Keratinocyte (primary cell): Measurements from ENCODE around the gene ZIC4. TPM values are rescaled to one million over a fixed set of nuclear protein-coding genes. Genes with fewer than 3 reads are reported as not detected.

ENCODE experiments used
- DNase-seq: peaks from one replicate; pipeline ENCODE4 v3.0.0-alpha.2; 2011; ENCODE audit warnings: low read depth, missing footprints, low spot score
- FAIRE-seq: peaks from 2 replicates; lab custom pipeline; 2011; peaks lifted over from hg19 to GRCh38; lab: Jason Lieb, UNC
- H2AFZ ChIP-seq: 2 replicates; pipeline ENCODE4 v1.6.0; 2012; ENCODE audit warnings: low read length, control low read depth, inconsistent platforms; ENCODE audit not compliant: control insufficient read depth
- H3K27ac ChIP-seq: 2 replicates; pipeline ENCODE4 v1.5.1; 2011; ENCODE audit warnings: low read length; ENCODE audit not compliant: control insufficient read depth, insufficient read depth
- H3K27me3 ChIP-seq: 3 replicates; pipeline ENCODE4 v1.6.0; 2011; ENCODE audit warnings: low read length; ENCODE audit not compliant: control insufficient read depth, insufficient read depth; ENCODE audit errors: extremely low read depth
- H3K36me3 ChIP-seq, 2 experiments: 2 replicates in 1 of 2; 3 replicates in 1 of 2; pipeline ENCODE4 v1.5.1; 2011; ENCODE audit warnings: low read length in 2 of 2, mild to moderate bottlenecking in 1 of 2; ENCODE audit not compliant: control insufficient read depth in 2 of 2, insufficient read depth in 2 of 2; ENCODE audit errors: extremely low read depth in 1 of 2
- H3K4me1 ChIP-seq: 3 replicates; pipeline ENCODE4 v1.5.1; 2011; ENCODE audit warnings: low read length; ENCODE audit not compliant: control insufficient read depth, insufficient read depth; ENCODE audit errors: extremely low read depth
- H3K4me2 ChIP-seq: 3 replicates; pipeline ENCODE4 v1.6.0; 2011; ENCODE audit warnings: low read depth, low read length; ENCODE audit not compliant: control insufficient read depth, insufficient read depth; ENCODE audit errors: extremely low read depth
- H3K4me3 ChIP-seq, 3 experiments: fragments of 200-600 bp in 1 of 3; sonication (generic) in 1 of 3; 2 replicates in 2 of 3; 3 replicates in 1 of 3; pipeline ENCODE4 v1.5.1; 2011 to 2016; ENCODE audit warnings: low read length in 3 of 3, mild to moderate bottlenecking in 3 of 3, control low read depth in 2 of 3, inconsistent platforms in 1 of 3, low read depth in 1 of 3, mixed read lengths in 1 of 3, mixed run types in 1 of 3, moderate library complexity in 1 of 3; ENCODE audit not compliant: control insufficient read depth in 2 of 3, insufficient read depth in 2 of 3; ENCODE audit errors: extremely low read depth in 1 of 3
- H3K79me2 ChIP-seq: 2 replicates; pipeline ENCODE4 v1.6.0; 2012; ENCODE audit warnings: low read length; ENCODE audit not compliant: control insufficient read depth, insufficient read depth
- H3K9ac ChIP-seq: 3 replicates; pipeline ENCODE4 v1.6.0; 2011; ENCODE audit warnings: low read length; ENCODE audit not compliant: control insufficient read depth, insufficient read depth; ENCODE audit errors: extremely low read depth
- H3K9me1 ChIP-seq: 3 replicates; pipeline ENCODE4 v1.6.0; 2011; ENCODE audit warnings: low read length; ENCODE audit not compliant: control insufficient read depth, insufficient read depth; ENCODE audit errors: extremely low read depth
- H3K9me3 ChIP-seq: 2 replicates; pipeline ENCODE4 v1.5.1; 2012; ENCODE audit warnings: low read depth, low read length; ENCODE audit not compliant: control insufficient read depth
- H4K20me1 ChIP-seq: 3 replicates; pipeline ENCODE4 v1.6.0; 2011; ENCODE audit warnings: low read length; ENCODE audit not compliant: control insufficient read depth, insufficient read depth; ENCODE audit errors: extremely low read depth
- EZH2 ChIP-seq: IDR thresholded peaks from one replicate; pipeline ENCODE4 v1.6.1; 2012; ENCODE audit warnings: inconsistent platforms, mild to moderate bottlenecking, low read length, moderate library complexity
- dilution Hi-C: fragments of 300-500 bp; cut with MboI; formaldehyde crosslinking; loops from one replicate; pipeline ENCODE4 v1.7.0; 2020; ENCODE audit warnings: low sequenced_read_pairs; ENCODE audit not compliant: extremely low pct_ligation_motif_present
- polyA plus RNA-seq, 5 experiments: library from polyadenylated mRNA; depleted of rRNA in 3 of 5; stranded (reverse) in 3 of 5; stranded (forward) in 1 of 5; unstranded in 1 of 5; fragments of >200 nt; gene quantifications; 1 replicate in 1 of 5; 2 replicates in 3 of 5; 3 replicates in 1 of 5; pipeline versions ENCODE4 v1.2.1 to v1.2.3, GENCODE V29; 2011 to 2012; ENCODE audit warnings: missing spikeins in 2 of 5, low read depth in 1 of 5, low replicate concordance in 1 of 5
- TF ChIP-seq, protein P1 (sequence below), 3 experiments: IDR thresholded peaks in 1 of 3; conservative IDR thresholded peaks in 1 of 3; optimal IDR thresholded peaks in 1 of 3; 2 replicates in 2 of 3; 3 replicates in 1 of 3; pipeline versions ENCODE3 to v1.5.1; 2011; ENCODE audit warnings: low read length in 3 of 3, mild to moderate bottlenecking in 3 of 3, moderate library complexity in 2 of 3, control low read depth in 1 of 3, inconsistent platforms in 1 of 3; ENCODE audit not compliant: insufficient read depth in 2 of 3; ENCODE audit errors: extremely low read depth in 1 of 3

The ZIC4 gene
- polyA plus RNA-seq, 1 donor (not counting 4 experiments of a cell fraction or from before 2014, with no cell fraction given) = not detected

- no peak for DNase-seq
- Histone ChIP-seq H4K20me1 (no peaks in the 10 kb centered on the region), H3K4me3 (no peak overlapping the region), H3K9me1 (no peaks in the 10 kb centered on the region), H3K4me1 (no peaks in the 10 kb centered on the region), H2AFZ (no peak overlapping the region), H3K4me2 (no peak overlapping the region), H3K27ac (no peak overlapping the region), H3K79me2 (no peaks in the 10 kb centered on the region), H3K27me3 (peaks cover 51% of the 10 kb centered on the region), H3K9me3 (no peaks in the 10 kb centered on the region), H3K36me3 (no peaks in the 10 kb centered on the region), H3K9ac (no peak overlapping the region)
- no peak for TF ChIP-seq EZH2
- TF ChIP-seq, protein P1, sequence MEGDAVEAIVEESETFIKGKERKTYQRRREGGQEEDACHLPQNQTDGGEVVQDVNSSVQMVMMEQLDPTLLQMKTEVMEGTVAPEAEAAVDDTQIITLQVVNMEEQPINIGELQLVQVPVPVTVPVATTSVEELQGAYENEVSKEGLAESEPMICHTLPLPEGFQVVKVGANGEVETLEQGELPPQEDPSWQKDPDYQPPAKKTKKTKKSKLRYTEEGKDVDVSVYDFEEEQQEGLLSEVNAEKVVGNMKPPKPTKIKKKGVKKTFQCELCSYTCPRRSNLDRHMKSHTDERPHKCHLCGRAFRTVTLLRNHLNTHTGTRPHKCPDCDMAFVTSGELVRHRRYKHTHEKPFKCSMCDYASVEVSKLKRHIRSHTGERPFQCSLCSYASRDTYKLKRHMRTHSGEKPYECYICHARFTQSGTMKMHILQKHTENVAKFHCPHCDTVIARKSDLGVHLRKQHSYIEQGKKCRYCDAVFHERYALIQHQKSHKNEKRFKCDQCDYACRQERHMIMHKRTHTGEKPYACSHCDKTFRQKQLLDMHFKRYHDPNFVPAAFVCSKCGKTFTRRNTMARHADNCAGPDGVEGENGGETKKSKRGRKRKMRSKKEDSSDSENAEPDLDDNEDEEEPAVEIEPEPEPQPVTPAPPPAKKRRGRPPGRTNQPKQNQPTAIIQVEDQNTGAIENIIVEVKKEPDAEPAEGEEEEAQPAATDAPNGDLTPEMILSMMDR (optimal IDR thresholded peaks at IDR 0.05 in 1 of 3, IDR thresholded peaks at IDR 0.05 in 1 of 3, conservative IDR thresholded peaks at IDR 0.05 in 1 of 3; ENCODE audit: extremely low read depth in 1 of 3, insufficient read depth in 2 of 3, low read length in 3 of 3) = no peak
- dilution Hi-C loops = no loop called here
- FAIRE-seq = no peak
These were observed 38.7 kb downstream of the ZIC4 start for GRCh38 chr3:147367676-147368075.

GRCh38 chr3:147365196-147366115 lies 40.9 kb downstream of the ZIC4 start:
- Histone ChIP-seq H2AFZ (no peak overlapping the region), H3K4me1 (no peaks in the 10 kb centered on the region), H3K4me3 (no peak overlapping the region), H3K4me2 (no peak overlapping the region), H3K27me3 (peaks cover 44% of the 10 kb centered on the region), H3K27ac (no peak overlapping the region), H3K79me2 (no peaks in the 10 kb centered on the region), H3K9me1 (no peaks in the 10 kb centered on the region), H3K9me3 (no peaks in the 10 kb centered on the region), H3K9ac (no peak overlapping the region), H3K36me3 (no peaks in the 10 kb centered on the region), H4K20me1 (no peaks in the 10 kb centered on the region)
- no peak for FAIRE-seq
- no peak for DNase-seq
- TF ChIP-seq EZH2 = no peak
- TF ChIP-seq, protein P1 (optimal IDR thresholded peaks at IDR 0.05 in 1 of 3, IDR thresholded peaks at IDR 0.05 in 1 of 3, conservative IDR thresholded peaks at IDR 0.05 in 1 of 3; ENCODE audit: extremely low read depth in 1 of 3, insufficient read depth in 2 of 3, low read length in 3 of 3) = no peak
- dilution Hi-C loops = no loop called here
